PC-9 (cell line): ENCODE data around the gene PTPN1. TPM values are rescaled to one million over a fixed set of nuclear protein-coding genes. Genes with fewer than 3 reads are reported as not detected.

Source experiments
- BruUV-seq: library from RNA; stranded (reverse); fragments of 400-500 nt; replicated peaks from 2 replicates; lab custom pipeline; 2021; lab: Mats Ljungman, UMichigan
- CTCF ChIA-PET: fragments of 300-600 bp; sonication (Branson Sonifier 250); formaldehyde crosslinking; loops from one replicate; lab custom pipeline; 2022; ENCODE audit warnings: antibody characterized with exemption; lab: Charles Lee
- POLR2A ChIA-PET: fragments of 300-600 bp; sonication (Branson Sonifier 250); formaldehyde crosslinking; loops from one replicate; lab custom pipeline; 2022; ENCODE audit warnings: antibody characterized with exemption; ENCODE audit not compliant: unreplicated experiment; lab: Charles Lee
- DNase-seq, 2 experiments: peaks; one replicate each; pipeline versions ENCODE4 v3.0.0 to v3.0.0-alpha.2; 2015 to 2022; ENCODE audit warnings: mixed read lengths in 1 of 2
- H2AFZ ChIP-seq: fragments of 200-600 bp; sonication (generic); 2 replicates; pipeline ENCODE4 v1.8.1; 2017; ENCODE audit warnings: antibody characterized with exemption
- H3F3A ChIP-seq: fragments of 200-600 bp; sonication (generic); 2 replicates; pipeline ENCODE4 v1.8.1; 2017; ENCODE audit warnings: antibody characterized with exemption, mild to moderate bottlenecking, low read depth; ENCODE audit not compliant: insufficient read depth
- H3K27ac ChIP-seq: fragments of 200-600 bp; sonication (generic); 2 replicates; pipeline ENCODE4 v1.6.1; 2016; ENCODE audit warnings: mixed run types
- H3K27me3 ChIP-seq: fragments of 200-600 bp; sonication (generic); 2 replicates; pipeline ENCODE4 v1.6.1; 2016; ENCODE audit warnings: low read depth, mixed run types; ENCODE audit not compliant: insufficient read depth
- H3K36me3 ChIP-seq: fragments of 200-600 bp; sonication (generic); 2 replicates; pipeline ENCODE4 v1.6.1; 2016; ENCODE audit warnings: low read depth, mixed run types
- H3K4me1 ChIP-seq: fragments of 200-600 bp; sonication (generic); replicated peaks from 2 replicates; pipeline ENCODE4 v1.6.1; 2016; ENCODE audit warnings: mixed run types; ENCODE audit not compliant: insufficient read depth
- H3K4me2 ChIP-seq: fragments of 200-600 bp; sonication (generic); 2 replicates; pipeline ENCODE4 v1.6.1; 2017; ENCODE audit warnings: mixed run types
- H3K4me3 ChIP-seq: fragments of 200-600 bp; sonication (generic); 2 replicates; pipeline ENCODE4 v1.6.1; 2016; ENCODE audit warnings: mixed run types
- H3K79me2 ChIP-seq: fragments of 200-600 bp; sonication (generic); 2 replicates; pipeline ENCODE4 v1.6.1; 2017; ENCODE audit warnings: low read depth, mixed run types
- H3K9me2 ChIP-seq: fragments of 200-600 bp; sonication (generic); 2 replicates; pipeline ENCODE4 v1.8.1; 2017; ENCODE audit warnings: mild to moderate bottlenecking; ENCODE audit not compliant: insufficient read depth
- H3K9me3 ChIP-seq: fragments of 200-600 bp; sonication (generic); 2 replicates; pipeline ENCODE4 v1.8.1; 2016; ENCODE audit warnings: low read depth; ENCODE audit not compliant: insufficient read depth
- H4K20me1 ChIP-seq: fragments of 200-600 bp; sonication (generic); 2 replicates; pipeline ENCODE4 v1.8.1; 2017; ENCODE audit not compliant: insufficient read depth
- CTCF ChIP-seq: fragments of 200-600 bp; sonication (generic); conservative IDR thresholded peaks from 2 replicates; pipeline ENCODE4 v1.6.1; 2017; ENCODE audit warnings: mixed run types, antibody characterized with exemption, mild to moderate bottlenecking, moderate library complexity
- EZH2 ChIP-seq: fragments of 200-600 bp; sonication (generic); IDR thresholded peaks from 2 replicates; pipeline ENCODE4 v1.8.0; 2017; ENCODE audit warnings: antibody characterized with exemption, low read depth
- intact Hi-C: fragments of 100-400 bp; cut with micrococcal nuclease; formaldehyde crosslinking; loops from one replicate; pipeline ENCODE4 v1.10.0; 2022; ENCODE audit not compliant: unreplicated experiment
- total RNA-seq: library from RNA; stranded (reverse); gene quantifications from 2 replicates; pipeline ENCODE4 v1.2.3, GENCODE V29; 2021

The PTPN1 gene
- total RNA-seq, 1 experiment from 2014 or later: 59.8 TPM

- no peak overlapping the region for H2AFZ ChIP-seq
- ChIA-PET CTCF (no interaction called here), POLR2A (no interaction called here)
- no peaks in the 10 kb centered on the region for H3K9me3 ChIP-seq
- no peaks in the 10 kb centered on the region; the same call in none of the 2 replicates for H4K20me1 ChIP-seq
- DNase-seq: no peak
- TF ChIP-seq CTCF: no peak
- TF ChIP-seq EZH2: no peak
- peaks cover 18% of the 10 kb centered on the region; the same call in 1 of the 2 replicates for H3K36me3 ChIP-seq
- H3K4me2 ChIP-seq: no peak overlapping the region
- H3K27ac ChIP-seq: no peak overlapping the region
- no peaks in the 10 kb centered on the region for H3K9me2 ChIP-seq
- no peaks in the 10 kb centered on the region for H3K27me3 ChIP-seq
- H3F3A ChIP-seq: peaks cover 15% of the 10 kb centered on the region; the same call in 1 of the 2 replicates
- BruUV-seq: no TSS peak
- no peak overlapping the region for H3K4me3 ChIP-seq
- H3K79me2 ChIP-seq: peaks cover 8% of the 10 kb centered on the region; the same call in 1 of the 2 replicates
- no peaks in the 10 kb centered on the region for H3K4me1 ChIP-seq
- intact Hi-C loops: loop anchor here (2.0 kb wide), 1 partner anchor 107 kb away; no protein-coding TSS in a partner anchor
Observed at GRCh38 chr20:50571466-50571865, 61.3 kb downstream of the PTPN1 start.

GRCh38 chr20:50572938-50573777, 63.0 kb downstream of the PTPN1 start:
- H2AFZ ChIP-seq: no peak overlapping the region
- ChIA-PET CTCF (interaction anchor here (0.7 kb wide), 1 partner anchor 55 kb away, joined by 3 read pairs; no protein-coding TSS in a partner anchor), POLR2A (interaction anchor here (0.8 kb wide), 1 partner anchor 43 kb away, joined by 4 read pairs; no protein-coding TSS in a partner anchor)
- intact Hi-C loops: no loop called here
- no peaks in the 10 kb centered on the region for H3K9me3 ChIP-seq
- 0 out of 2 replicates have a peak, but pooled peaks cover 15% of the 10 kb centered on the region for H3K36me3 ChIP-seq
- H3F3A ChIP-seq: peaks cover 10% of the 10 kb centered on the region; the same call in 1 of the 2 replicates
- no peak overlapping the region for H3K27ac ChIP-seq
- H3K79me2 ChIP-seq: peaks cover 8% of the 10 kb centered on the region; the same call in 1 of the 2 replicates
- no TSS peak for BruUV-seq
- TF ChIP-seq EZH2: no peak
- TF ChIP-seq CTCF: no peak
- no peaks in the 10 kb centered on the region for H3K9me2 ChIP-seq
- no peaks in the 10 kb centered on the region for H3K4me1 ChIP-seq
- H3K4me2 ChIP-seq: no peak overlapping the region
- H3K4me3 ChIP-seq: no peak overlapping the region
- H3K27me3 ChIP-seq: no peaks in the 10 kb centered on the region
- DNase-seq: no peak
- no peaks in the 10 kb centered on the region; the same call in none of the 2 replicates for H4K20me1 ChIP-seq

GRCh38 chr20:50574108-50574507, 63.9 kb downstream of the PTPN1 start:
- BruUV-seq: no TSS peak
- TF ChIP-seq EZH2: no peak
- Histone ChIP-seq H3K9me3 (no peaks in the 10 kb centered on the region), H3K27ac (no peak overlapping the region), H3K36me3 (peaks cover 17% of the 10 kb centered on the region), H3K9me2 (no peaks in the 10 kb centered on the region), H4K20me1 (no peaks in the 10 kb centered on the region; the same call in none of the 2 replicates), H3K27me3 (no peaks in the 10 kb centered on the region), H3K79me2 (peaks cover 8% of the 10 kb centered on the region; the same call in 1 of the 2 replicates), H3K4me3 (no peak overlapping the region), H3K4me1 (no peaks in the 10 kb centered on the region), H3F3A (peaks cover 18% of the 10 kb centered on the region; the same call in 1 of the 2 replicates), H2AFZ (no peak overlapping the region), H3K4me2 (no peak overlapping the region)
- POLR2A ChIA-PET: no interaction called here
- intact Hi-C loops: no loop called here
- CTCF ChIA-PET: interaction anchor here (0.6 kb wide), 1 partner anchor 65 kb away, joined by 12 read pairs; no protein-coding TSS in a partner anchor
- DNase-seq: no peak
